GM19099 (cell line): ENCODE measurements around the gene UBXN4.

Source experiments
- POLR2A ChIP-seq: IDR thresholded peaks from 3 replicates; pipeline ENCODE4 v1.6.1; 2011; ENCODE audit warnings: low read depth; ENCODE audit not compliant: insufficient read length; ENCODE audit errors: extremely low read depth

Gene UBXN4

DNA sequence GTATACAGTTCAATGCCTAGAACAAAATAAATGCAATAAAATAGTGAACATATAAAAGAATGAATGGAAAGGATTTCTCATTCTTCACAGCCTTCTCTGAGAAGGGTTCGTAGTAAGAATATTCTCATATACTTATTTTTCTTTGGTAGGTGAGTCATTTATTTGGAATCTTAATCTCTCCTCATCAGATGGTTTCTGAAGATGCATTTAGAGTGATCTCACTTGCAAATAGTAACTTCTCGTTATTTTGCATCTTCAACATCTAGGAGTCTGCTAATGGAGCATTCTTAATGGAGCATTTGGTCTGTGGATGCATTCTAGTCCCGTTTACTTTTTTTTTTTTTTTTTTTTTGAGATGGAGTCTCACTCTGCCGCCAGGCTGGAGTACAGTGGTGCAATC, 3.9 kb downstream of the UBXN4 start:
- no peak for TF ChIP-seq POLR2A

- TF ChIP-seq POLR2A = no peak
These were observed 13.9 kb downstream of the UBXN4 start for GRCh38 chr2:135755573-135755972.

DNA sequence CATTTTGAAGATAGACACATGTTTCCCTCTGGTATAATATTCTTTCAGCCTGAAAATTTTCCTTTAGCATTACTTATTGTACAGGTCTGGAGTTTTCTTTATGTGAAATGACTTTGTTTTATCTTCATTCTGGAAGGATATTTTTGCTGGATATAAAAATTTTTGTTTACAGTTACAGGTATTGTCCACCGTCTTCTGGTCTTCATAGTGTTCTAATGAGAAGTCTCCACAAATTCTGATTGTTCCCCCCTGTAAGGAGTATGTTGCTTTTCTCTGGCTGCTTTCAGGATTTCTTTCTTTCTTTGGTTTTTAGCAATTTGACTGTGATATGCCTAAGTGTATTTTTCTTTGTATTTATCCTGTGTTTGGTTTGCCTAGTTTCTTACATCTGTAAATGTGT, 15.0 kb downstream of the UBXN4 start:
- no peak for TF ChIP-seq POLR2A

GRCh38 chr2:135762022-135762421, 20.4 kb downstream of the UBXN4 start:
- TF ChIP-seq POLR2A = no peak

DNA sequence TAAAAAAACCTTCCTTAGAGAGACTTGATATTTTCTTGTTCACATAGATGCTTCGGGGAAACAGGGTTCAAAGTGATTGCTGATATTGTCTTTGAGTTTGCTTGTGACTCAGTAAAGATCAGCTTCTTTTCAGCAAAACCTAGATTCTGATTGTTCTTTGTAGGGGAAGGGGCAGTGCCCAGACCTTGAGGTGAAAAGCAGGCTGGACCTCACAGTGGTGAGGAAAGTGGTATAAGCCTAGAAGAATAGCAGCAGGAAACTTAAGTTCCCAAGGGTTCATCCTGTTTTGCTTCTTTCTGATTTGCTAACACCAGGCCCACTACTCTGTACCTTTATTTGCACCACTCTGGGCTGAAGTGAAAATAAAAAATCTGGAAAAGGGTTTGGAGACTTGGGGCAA, 20.9 kb downstream of the UBXN4 start:
- no peak for TF ChIP-seq POLR2A

DNA sequence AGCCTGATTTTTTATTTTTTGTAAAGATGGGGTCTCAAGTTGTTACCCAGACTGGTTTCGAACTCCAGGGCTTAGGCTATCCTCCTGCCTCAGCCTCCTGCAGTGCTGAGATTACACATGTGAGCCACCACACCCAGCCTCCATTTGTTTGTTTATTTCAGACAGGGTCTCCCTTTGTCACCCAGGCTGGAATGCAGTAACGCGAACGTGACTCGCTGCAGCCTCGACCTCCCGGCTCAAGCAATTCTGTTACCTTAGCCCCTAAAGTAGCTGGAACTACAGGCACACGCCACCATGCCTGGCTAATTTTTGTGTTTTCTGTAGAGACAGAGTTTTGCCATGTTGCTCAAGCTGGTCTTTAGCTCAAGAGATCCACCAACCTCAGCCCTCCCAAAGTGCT, 27.2 kb downstream of the UBXN4 start:
- TF ChIP-seq POLR2A = no peak

- no peak for TF ChIP-seq POLR2A
These were observed 31.7 kb downstream of the UBXN4 start for GRCh38 chr2:135773319-135773718.

- no peak for TF ChIP-seq POLR2A
These were observed 32.3 kb downstream of the UBXN4 start for GRCh38 chr2:135773917-135774316.

GRCh38 chr2:135775420-135775819, 33.8 kb downstream of the UBXN4 start:
- no peak for TF ChIP-seq POLR2A

- TF ChIP-seq POLR2A = no peak
These were observed 34.7 kb downstream of the UBXN4 start for GRCh38 chr2:135776367-135776766.

DNA sequence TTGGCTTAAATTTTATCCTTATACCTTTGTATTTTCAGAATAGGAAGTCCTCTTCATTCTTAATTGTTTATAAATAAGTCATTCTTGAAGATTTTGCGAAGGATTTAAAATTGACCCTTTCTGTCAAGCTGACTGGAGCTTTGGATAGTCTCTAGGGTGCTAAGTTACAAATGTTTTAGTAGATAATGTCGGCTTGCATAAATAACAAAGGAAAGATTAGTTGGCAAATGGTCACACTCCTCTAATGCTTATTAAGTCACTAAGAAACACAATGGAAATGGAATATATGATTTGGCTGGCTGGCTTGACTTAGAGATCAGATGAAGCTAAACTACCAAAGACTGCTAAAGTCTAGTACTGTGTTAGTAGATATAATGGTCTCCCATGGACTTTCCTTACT, 40.6 kb downstream of the UBXN4 start:
- TF ChIP-seq POLR2A = no peak

GRCh38 chr2:135783439-135783838, 41.8 kb downstream of the UBXN4 start:
- TF ChIP-seq POLR2A = no peak

DNA sequence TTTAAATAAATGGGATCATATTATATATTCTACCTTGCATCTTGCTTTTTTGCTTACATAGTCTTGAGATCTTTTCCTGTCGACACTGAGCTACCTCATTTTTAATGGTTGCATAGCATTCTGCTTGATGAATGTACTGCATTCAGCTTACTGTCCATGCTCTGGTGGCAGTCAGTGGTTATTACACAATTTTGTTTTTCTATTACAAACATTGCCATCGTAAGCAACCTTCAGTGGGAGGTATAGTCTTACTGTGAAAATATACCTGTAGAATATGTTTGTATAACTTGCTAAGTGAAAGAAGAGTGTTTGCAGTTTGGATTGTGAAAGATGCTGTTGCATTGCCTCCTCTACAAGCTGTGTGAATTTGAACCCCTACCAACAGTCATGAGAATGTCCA, 43.4 kb downstream of the UBXN4 start:
- no peak for TF ChIP-seq POLR2A

- no peak for TF ChIP-seq POLR2A
These were observed 45.2 kb downstream of the UBXN4 start for GRCh38 chr2:135786823-135787222.

DNA sequence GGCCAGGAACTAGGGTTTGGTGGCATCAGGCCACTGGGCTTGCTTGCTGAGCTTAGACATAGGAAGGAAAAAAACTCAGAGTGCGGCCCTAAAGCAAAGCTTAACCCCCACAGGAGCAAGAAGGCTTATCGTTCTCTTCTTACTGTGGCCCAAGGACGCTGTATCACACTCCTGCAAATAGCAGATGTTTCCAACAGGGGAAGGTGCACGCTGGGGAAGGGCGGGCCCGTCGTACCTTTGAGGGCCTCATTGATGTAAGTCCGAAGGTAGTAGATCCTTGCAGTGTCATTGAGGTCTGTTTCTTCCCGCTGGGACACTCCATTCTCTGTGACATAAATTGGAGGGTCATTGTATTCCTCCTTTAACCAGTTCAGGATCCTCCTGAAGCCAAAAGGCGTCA, 48.8 kb downstream of the UBXN4 start:
- no peak for TF ChIP-seq POLR2A

DNA sequence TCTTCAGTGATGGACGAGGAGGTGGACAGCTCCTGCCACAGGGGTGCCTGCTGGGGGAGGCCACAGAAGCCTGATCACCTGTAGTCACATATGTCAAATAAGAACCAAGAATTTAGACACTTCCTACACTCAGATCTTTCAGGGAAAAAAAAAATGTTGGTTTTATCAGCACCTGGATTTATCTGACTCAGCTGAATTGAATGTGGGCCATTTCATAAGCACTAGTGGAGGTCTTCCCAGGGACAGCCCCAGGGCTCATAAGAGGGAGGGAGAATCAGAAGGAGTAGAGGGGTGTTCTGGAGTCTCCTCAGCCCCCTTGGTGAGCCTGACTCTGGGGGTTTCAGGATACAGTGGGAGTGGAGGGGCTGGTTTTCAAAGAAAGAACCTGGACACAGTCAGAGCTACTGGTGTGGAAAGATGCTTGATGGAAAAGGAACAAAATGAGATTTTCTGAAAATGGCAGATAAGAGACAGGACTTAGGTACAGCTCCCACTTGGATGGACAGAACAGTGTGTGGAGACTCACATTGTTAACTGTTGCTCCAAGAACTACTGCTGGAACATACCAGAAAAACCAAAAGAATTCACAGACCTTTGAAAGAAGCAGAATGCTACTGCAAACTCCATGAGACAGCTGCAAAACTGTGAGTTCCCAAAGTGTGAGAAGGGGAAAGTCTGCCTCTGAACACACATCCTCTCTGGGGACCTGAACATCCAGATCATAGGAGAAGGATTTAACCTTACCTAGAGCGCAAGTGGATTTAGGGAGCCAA, 49.9 kb downstream of the UBXN4 start:
- TF ChIP-seq POLR2A = no peak

- no peak for TF ChIP-seq POLR2A
These were observed 50.9 kb downstream of the UBXN4 start for GRCh38 chr2:135792401-135793150.

DNA sequence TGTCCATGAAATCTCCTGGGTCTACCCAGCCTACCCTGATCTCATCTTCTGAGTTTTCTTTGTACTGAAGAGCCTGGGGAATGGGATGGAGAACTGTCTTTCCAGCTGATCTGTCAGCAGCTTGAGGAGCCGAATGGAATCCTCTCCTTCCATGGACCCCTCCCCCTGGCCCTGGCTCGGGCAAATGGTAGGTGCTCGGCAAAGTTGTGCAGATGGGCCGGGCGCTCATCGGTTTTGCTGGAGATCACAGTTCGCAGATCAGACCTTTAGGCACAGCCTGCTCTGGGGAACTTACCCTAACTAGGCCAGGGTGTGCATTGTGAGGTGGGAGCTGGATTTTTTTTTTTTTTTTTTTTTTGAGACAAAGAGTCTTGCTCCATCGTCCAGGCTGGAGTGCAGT, 55.0 kb downstream of the UBXN4 start:
- TF ChIP-seq POLR2A = no peak
